Measurements from ENCODE around the gene PLCH2. TPM values are rescaled to one million over a fixed set of nuclear protein-coding genes. Genes with fewer than 3 reads are reported as not detected.
A peak's percentile ranks its signal among the peaks of the same experiment; 100 is the strongest.

PLCH2 gene
- total and polyA plus RNA-seq, 9 of the 15 experiments (the other 6 are each of a cell fraction or from before 2014, with no cell fraction given): 0.16 TPM; not detected in 8

GRCh38 chr1:2548068-2548589, 72.0 kb downstream of the PLCH2 start (continued):
- TF ChIP-seq, protein P1, sequence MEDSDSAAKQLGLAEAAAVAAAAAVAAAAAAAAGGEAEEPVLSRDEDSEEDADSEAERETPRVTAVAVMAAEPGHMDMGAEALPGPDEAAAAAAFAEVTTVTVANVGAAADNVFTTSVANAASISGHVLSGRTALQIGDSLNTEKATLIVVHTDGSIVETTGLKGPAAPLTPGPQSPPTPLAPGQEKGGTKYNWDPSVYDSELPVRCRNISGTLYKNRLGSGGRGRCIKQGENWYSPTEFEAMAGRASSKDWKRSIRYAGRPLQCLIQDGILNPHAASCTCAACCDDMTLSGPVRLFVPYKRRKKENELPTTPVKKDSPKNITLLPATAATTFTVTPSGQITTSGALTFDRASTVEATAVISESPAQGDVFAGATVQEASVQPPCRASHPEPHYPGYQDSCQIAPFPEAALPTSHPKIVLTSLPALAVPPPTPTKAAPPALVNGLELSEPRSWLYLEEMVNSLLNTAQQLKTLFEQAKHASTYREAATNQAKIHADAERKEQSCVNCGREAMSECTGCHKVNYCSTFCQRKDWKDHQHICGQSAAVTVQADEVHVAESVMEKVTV (CRISPR knock-in tag; IDR thresholded peaks at IDR 0.05): peak; percentile 78
- no peak for TF ChIP-seq CREBBP (IDR thresholded peaks at IDR 0.05; ENCODE audit: low read depth, low read length)
- TF ChIP-seq, protein P2, sequence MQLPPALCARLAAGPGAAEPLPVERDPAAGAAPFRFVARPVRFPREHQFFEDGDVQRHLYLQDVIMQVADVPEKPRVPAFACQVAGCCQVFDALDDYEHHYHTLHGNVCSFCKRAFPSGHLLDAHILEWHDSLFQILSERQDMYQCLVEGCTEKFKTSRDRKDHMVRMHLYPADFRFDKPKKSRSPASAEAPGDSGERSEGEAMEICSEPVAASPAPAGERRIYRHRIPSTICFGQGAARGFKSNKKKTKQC (CRISPR knock-in tag; IDR thresholded peaks at IDR 0.05): peak; percentile 3; the same call in 1 of the 2 replicates
- 0 out of 2 replicates have a peak, but pooled peaks have one; percentile 16 for TF ChIP-seq HCFC1 (IDR thresholded peaks at IDR 0.05; ENCODE audit: low read depth, low read length)
- no peak for TF ChIP-seq ZNF140 (CRISPR knock-in tag; IDR thresholded peaks at IDR 0.05)
- TF ChIP-seq NR1H2 (CRISPR knock-in tag; IDR thresholded peaks at IDR 0.05): peak; percentile 53; the same call in 1 of the 2 replicates
- TF ChIP-seq KLF16 (IDR thresholded peaks at IDR 0.05): peak; percentile 38; the same call in 1 of the 2 replicates
- TF ChIP-seq POLR3G (IDR thresholded peaks at IDR 0.05; ENCODE audit: extremely low read depth, insufficient read length, insufficient replicate concordance): no peak
- peak; percentile 32 for TF ChIP-seq RBBP5 (IDR thresholded peaks at IDR 0.05; ENCODE audit: borderline replicate concordance, insufficient read depth, low read length, poor library complexity, severe bottlenecking)
- TF ChIP-seq PHF20 (IDR thresholded peaks at IDR 0.05; ENCODE audit: partially characterized antibody): peak; percentile 8
- no peak for TF ChIP-seq MTA1 (IDR thresholded peaks at IDR 0.05; ENCODE audit: borderline replicate concordance)
- no peak for TF ChIP-seq HES1 (IDR thresholded peaks at IDR 0.05; ENCODE audit: low read depth)
- no peak for TF ChIP-seq TRIM24 (IDR thresholded peaks at IDR 0.05)
- no peak for TF ChIP-seq EP300 (IDR thresholded peaks at IDR 0.05; ENCODE audit: low read length)
- TF ChIP-seq CHD1 (IDR thresholded peaks at IDR 0.05; ENCODE audit: low read length): peak; percentile 57
- TF ChIP-seq NCOA2 (IDR thresholded peaks at IDR 0.05; ENCODE audit: partially characterized antibody in 2 of 2): no peak
- no peak for TF ChIP-seq ZNF133 (CRISPR knock-in tag; IDR thresholded peaks at IDR 0.05)
- TF ChIP-seq HIVEP1 (CRISPR knock-in tag; IDR thresholded peaks at IDR 0.05): 0 out of 2 replicates have a peak, but pooled peaks have one; percentile 55
- TF ChIP-seq PRMT5 (CRISPR knock-in tag; IDR thresholded peaks at IDR 0.05): no peak
- no peak for TF ChIP-seq CEBPG (CRISPR knock-in tag; IDR thresholded peaks at IDR 0.05)
- no peak for TF ChIP-seq CEBPG (tag; conservative IDR thresholded peaks at IDR 0.05 in 1 of 2, IDR thresholded peaks at IDR 0.05 in 1 of 2)
- TF ChIP-seq EHMT2 (IDR thresholded peaks at IDR 0.05): no peak
- peak; percentile 60; the same call in 1 of the 2 replicates for TF ChIP-seq TARDBP (IDR thresholded peaks at IDR 0.05)
- TF ChIP-seq ZNF512 (tag; IDR thresholded peaks at IDR 0.05): no peak
- TF ChIP-seq ZNF445 (CRISPR knock-in tag; IDR thresholded peaks at IDR 0.05; ENCODE audit: low read depth): 0 out of 2 replicates have a peak, but pooled peaks have one; percentile 28
